ENCODE data around the gene VPS37C. TPM values are rescaled to one million over a fixed set of nuclear protein-coding genes. Genes with fewer than 3 reads are reported as not detected.

The VPS37C gene
- total and polyA plus RNA-seq, 10 of the 15 experiments (the other 5 are each of a cell fraction or from before 2014, with no cell fraction given), result 0.39 to 16.5 (median 7.8) TPM

GRCh38 chr11:61158691-61159381 is 2.4 kb downstream of the VPS37C start:
- H3K4me3 ChIP-seq, result peak overlapping the region; percentile 26; the same call in 1 of the 2 replicates
- ATAC-seq (no peak), FAIRE-seq (no peak), DNase-seq (ENCODE audit: low read depth, low spot score) (no peak)
- RAD21 ChIA-PET (ENCODE audit: unreplicated experiment), result interaction anchor here (1.0 to 1.9 kb wide), 13 partner anchors 10 to 396 kb away, joined by 3 to 8 read pairs (median 3); partner anchors contain the start of gene TMEM109
- SMC1A ChIA-PET (ENCODE audit: uncharacterized antibody, unreplicated experiment), result interaction anchor here (0.6 to 3.9 kb wide), 16 partner anchors 10 to 396 kb away, joined by 3 to 31 read pairs (median 3); no protein-coding TSS in a partner anchor
- intact Hi-C loops (cut with micrococcal nuclease; ENCODE audit: unreplicated experiment) (no loop called here), in situ Hi-C loops (cut with MboI) (no loop called here)
- 34% methylated on average over 3 of the region's 3 CpGs for WGBS (ENCODE audit: insufficient coverage, insufficient replicate concordance, low lambda C conversion rate, missing lambda C conversion rate)
- peak overlapping the region; percentile 89 for H3K27ac ChIP-seq (ENCODE audit: control insufficient read depth, insufficient read depth)
- H3K4me2 ChIP-seq (ENCODE audit: control insufficient read depth, insufficient read depth), result peak overlapping the region; percentile 80
- TSS peak; percentile 25 for BruUV-seq (replicated peaks)
- H3K36me3 ChIP-seq (ENCODE audit: control insufficient read depth in 2 of 2, insufficient read depth in 2 of 2, low read length in 1 of 2), result no peaks in the 10 kb centered on the region
- H3K79me2 ChIP-seq (ENCODE audit: control insufficient read depth, insufficient read depth, low read length), result peaks cover 49% of the 10 kb centered on the region
- H4K20me1 ChIP-seq (ENCODE audit: control insufficient read depth, insufficient read depth), result no peaks in the 10 kb centered on the region
- H2AFZ ChIP-seq (ENCODE audit: control insufficient read depth, low read depth, low read length), result no peak overlapping the region
- H3K27me3 ChIP-seq (replicated peaks in 1 of 2; ENCODE audit: control insufficient read depth in 2 of 2, insufficient read depth in 2 of 2, low read length in 1 of 2), result no peaks in the 10 kb centered on the region
- H3K9me3 ChIP-seq (replicated peaks; ENCODE audit: control insufficient read depth, insufficient read depth, low read length), result peaks cover 12% of the 10 kb centered on the region; the same call in 2 of the 3 replicates
- CTCF ChIA-PET, result interaction anchor here (0.6 to 1.9 kb wide), 15 partner anchors 9 to 394 kb away, joined by 3 to 17 read pairs (median 3); partner anchors contain the start of gene TMEM216
- POLR2A ChIA-PET, result interaction anchor here (0.6 to 4.2 kb wide), 15 partner anchors 9 to 397 kb away, joined by 3 to 17 read pairs (median 3); partner anchors contain the start of genes CD6, CYB561A3 and TMEM138
- peaks cover 30% of the 10 kb centered on the region for H3K4me1 ChIP-seq (ENCODE audit: control insufficient read depth, insufficient read depth, low read length)
- H3K9ac ChIP-seq (ENCODE audit: control insufficient read depth, insufficient read depth, low read length), result peak overlapping the region; percentile 57
- no peak for TF ChIP-seq CBX3 (IDR thresholded peaks at IDR 0.05; ENCODE audit: borderline replicate concordance, low read depth)
- TF ChIP-seq GATAD2B (conservative IDR thresholded peaks at IDR 0.05; ENCODE audit: low read depth), result 0 out of 2 replicates have a peak, but pooled peaks have one; percentile 36
- no peak for TF ChIP-seq HCFC1 (IDR thresholded peaks at IDR 0.05; ENCODE audit: low read length)
- no peak for TF ChIP-seq CBX5 (IDR thresholded peaks at IDR 0.05; ENCODE audit: low read depth)
- no peak for TF ChIP-seq PAX8 (IDR thresholded peaks at IDR 0.05)
- TF ChIP-seq IRF4 (IDR thresholded peaks at IDR 0.05; ENCODE audit: low read depth, low read length), result peak; percentile 53; the same call in 1 of the 2 replicates
- TF ChIP-seq EP300 (IDR thresholded peaks at IDR 0.05; ENCODE audit: borderline replicate concordance in 1 of 2, control insufficient read depth in 1 of 2, low read depth in 2 of 2, low read length in 2 of 2), result no peak
- no peak for TF ChIP-seq NKRF (conservative IDR thresholded peaks at IDR 0.05)
- no peak for TF ChIP-seq ZNF384 (IDR thresholded peaks at IDR 0.05; ENCODE audit: borderline replicate concordance, low read depth, low read length)
- peak; percentile 68; the same call in 1 of the 2 replicates for TF ChIP-seq FOXM1 (IDR thresholded peaks at IDR 0.05; ENCODE audit: low read depth, low read length)
- TF ChIP-seq MYB (IDR thresholded peaks at IDR 0.05; ENCODE audit: borderline replicate concordance, low read depth, low read length), result no peak
- TF ChIP-seq NR2F1 (conservative IDR thresholded peaks at IDR 0.05), result peak; percentile 65; the same call in 1 of the 2 replicates
- 0 out of 2 replicates have a peak, but pooled peaks have one; percentile 44 for TF ChIP-seq ATF2 (IDR thresholded peaks at IDR 0.05; ENCODE audit: low read length)
- TF ChIP-seq IKZF1 (conservative IDR thresholded peaks at IDR 0.05), result peak; percentile 85
- 0 out of 2 replicates have a peak, but pooled peaks have one; percentile 23 for TF ChIP-seq ATF7 (IDR thresholded peaks at IDR 0.05; ENCODE audit: low read depth)
- no peak for TF ChIP-seq E2F8 (IDR thresholded peaks at IDR 0.05; ENCODE audit: low read depth, partially characterized antibody)
- peak; percentile 91 for TF ChIP-seq MEF2A (IDR thresholded peaks at IDR 0.05; ENCODE audit: insufficient read depth, low read depth, low read length)
- TF ChIP-seq POLR2A (IDR thresholded peaks at IDR 0.05; ENCODE audit: low read depth, low read length), result no peak

All from GM12878 (cell line).